Endothelial cell (in vitro differentiated cells): ENCODE results near the gene IREB2. TPM values are rescaled to one million over a fixed set of nuclear protein-coding genes. Genes with fewer than 3 reads are reported as not detected.

ENCODE experiments used
- DNase-seq: peaks from one replicate; pipeline ENCODE4 v3.0.0; 2021; ENCODE audit warnings: low spot score
- H3K27ac Mint-ChIP-seq: one replicate; pipeline ENCODE4 v1.8.0; 2021; ENCODE audit warnings: mixed read lengths, inconsistent platforms; ENCODE audit not compliant: unreplicated experiment
- H3K27me3 Mint-ChIP-seq: one replicate; pipeline ENCODE4 v1.8.0; 2021; ENCODE audit warnings: mild to moderate bottlenecking, moderate library complexity, mixed read lengths, inconsistent platforms; ENCODE audit not compliant: unreplicated experiment
- H3K36me3 Mint-ChIP-seq: one replicate; pipeline ENCODE4 v1.8.0; 2021; ENCODE audit warnings: mild to moderate bottlenecking, low read depth, mixed read lengths, inconsistent platforms; ENCODE audit not compliant: unreplicated experiment
- H3K4me1 Mint-ChIP-seq: one replicate; pipeline ENCODE4 v1.8.0; 2021; ENCODE audit warnings: mild to moderate bottlenecking, mixed read lengths, inconsistent platforms; ENCODE audit not compliant: unreplicated experiment
- H3K4me3 Mint-ChIP-seq: one replicate; pipeline ENCODE4 v1.8.0; 2021; ENCODE audit warnings: mild to moderate bottlenecking, mixed read lengths, inconsistent platforms; ENCODE audit not compliant: unreplicated experiment
- H3K9me3 Mint-ChIP-seq: one replicate; pipeline ENCODE4 v1.8.0; 2021; ENCODE audit warnings: mixed read lengths, inconsistent platforms; ENCODE audit not compliant: unreplicated experiment
- CTCF ChIP-seq: fragments of 200-600 bp; sonication (generic); IDR thresholded peaks from one replicate; pipeline ENCODE4 v1.5.0; 2021; ENCODE audit warnings: antibody characterized with exemption; ENCODE audit not compliant: unreplicated experiment
- total RNA-seq: library from RNA; stranded (reverse); fragmentation: NEBNext Ultra II Directional; extraction: Animal tissue kit (Norgen Biotek cat#: 25700); gene quantifications from one replicate; pipeline ENCODE4 v1.2.1, GENCODE V29; 2021; ENCODE audit not compliant: unreplicated experiment

Gene IREB2
- total RNA-seq, 1 donor from 2014 or later, result 71.3 TPM

GRCh38 chr15:78394026-78394425 is 44.0 kb upstream of the IREB2 start:
- Mint-ChIP-seq H3K9me3 (no peaks in the 10 kb centered on the region), H3K27ac (no peak overlapping the region), H3K27me3 (peaks cover 5% of the 10 kb centered on the region), H3K4me3 (no peak overlapping the region), H3K4me1 (peaks cover 13% of the 10 kb centered on the region), H3K36me3 (peaks cover 9% of the 10 kb centered on the region)
- TF ChIP-seq CTCF, result no peak
- no peak for DNase-seq

GRCh38 chr15:78394981-78395616 is 42.9 kb upstream of the IREB2 start:
- H3K36me3 Mint-ChIP-seq, result peaks cover 6% of the 10 kb centered on the region
- no peak for DNase-seq
- no peak for TF ChIP-seq CTCF
- H3K4me3 Mint-ChIP-seq, result no peak overlapping the region
- H3K27me3 Mint-ChIP-seq, result peaks cover 4% of the 10 kb centered on the region
- H3K9me3 Mint-ChIP-seq, result no peaks in the 10 kb centered on the region
- peaks cover 13% of the 10 kb centered on the region for H3K4me1 Mint-ChIP-seq
- no peak overlapping the region for H3K27ac Mint-ChIP-seq

GRCh38 chr15:78396186-78396814 is 41.7 kb upstream of the IREB2 start:
- Mint-ChIP-seq H3K9me3 (no peaks in the 10 kb centered on the region), H3K36me3 (no peaks in the 10 kb centered on the region), H3K27me3 (peaks cover 4% of the 10 kb centered on the region), H3K4me3 (no peak overlapping the region), H3K4me1 (peaks cover 13% of the 10 kb centered on the region), H3K27ac (no peak overlapping the region)
- no peak for TF ChIP-seq CTCF
- DNase-seq, result no peak

GRCh38 chr15:78396976-78397375 is 41.0 kb upstream of the IREB2 start:
- Mint-ChIP-seq H3K27ac (no peak overlapping the region), H3K9me3 (no peaks in the 10 kb centered on the region), H3K4me1 (peaks cover 13% of the 10 kb centered on the region), H3K36me3 (no peaks in the 10 kb centered on the region), H3K27me3 (peaks cover 4% of the 10 kb centered on the region), H3K4me3 (no peak overlapping the region)
- no peak for DNase-seq
- TF ChIP-seq CTCF, result no peak

GRCh38 chr15:78397382-78397781 is 40.6 kb upstream of the IREB2 start:
- Mint-ChIP-seq H3K27me3 (peaks cover 4% of the 10 kb centered on the region), H3K27ac (no peak overlapping the region), H3K4me3 (no peak overlapping the region), H3K36me3 (no peaks in the 10 kb centered on the region), H3K9me3 (no peaks in the 10 kb centered on the region), H3K4me1 (peaks cover 13% of the 10 kb centered on the region)
- DNase-seq, result no peak
- TF ChIP-seq CTCF, result no peak
